MM.1S (cell line): ENCODE measurements around the gene TERB1.

ENCODE experiments used
- DNase-seq: peaks from one replicate; pipeline ENCODE4 v3.0.0-alpha.2; 2015
- H2AFZ ChIP-seq: fragments of 300-600 bp; sonication (generic); 2 replicates; pipeline ENCODE4 v1.6.0; 2016; ENCODE audit warnings: antibody characterized with exemption, low read length
- H3F3A ChIP-seq: fragments of 300-600 bp; sonication (generic); 2 replicates; pipeline ENCODE4 v1.6.1; 2016; ENCODE audit warnings: mild to moderate bottlenecking, antibody characterized with exemption, low read length, moderate library complexity, mixed read lengths; ENCODE audit not compliant: insufficient read depth
- H3K27ac ChIP-seq: fragments of 300-600 bp; sonication (generic); 2 replicates; pipeline ENCODE4 v1.5.1; 2016; ENCODE audit warnings: mild to moderate bottlenecking, low read length
- H3K27me3 ChIP-seq: fragments of 300-600 bp; sonication (generic); replicated peaks from 2 replicates; pipeline ENCODE4 v1.6.0; 2016; ENCODE audit warnings: low read length; ENCODE audit not compliant: insufficient read depth
- H3K36me3 ChIP-seq: fragments of 300-600 bp; sonication (generic); replicated peaks from 2 replicates; pipeline ENCODE4 v1.6.1; 2016; ENCODE audit warnings: mild to moderate bottlenecking, low read length, mixed read lengths; ENCODE audit not compliant: insufficient read depth
- H3K4me1 ChIP-seq: fragments of 300-600 bp; sonication (generic); 2 replicates; pipeline ENCODE4 v1.6.1; 2016; ENCODE audit warnings: low read length, mixed read lengths
- H3K4me2 ChIP-seq: fragments of 300-600 bp; sonication (generic); 2 replicates; pipeline ENCODE4 v1.6.0; 2016; ENCODE audit warnings: low read depth, low read length
- H3K4me3 ChIP-seq: fragments of 300-600 bp; sonication (generic); 2 replicates; pipeline ENCODE4 v1.5.1; 2016; ENCODE audit warnings: low read length, mixed read lengths
- H3K79me2 ChIP-seq: fragments of 300-600 bp; sonication (generic); 2 replicates; pipeline ENCODE4 v1.6.1; 2016; ENCODE audit warnings: mixed run types, low read length, mixed read lengths
- H3K9ac ChIP-seq: fragments of 300-600 bp; sonication (generic); 2 replicates; pipeline ENCODE4 v1.6.1; 2016; ENCODE audit warnings: low read length, mixed read lengths
- H3K9me2 ChIP-seq: fragments of 300-600 bp; sonication (generic); replicated peaks from 2 replicates; pipeline ENCODE4 v1.6.1; 2016; ENCODE audit warnings: mild to moderate bottlenecking, low read length, mixed read lengths; ENCODE audit not compliant: insufficient read depth
- H3K9me3 ChIP-seq: fragments of 300-600 bp; sonication (generic); replicated peaks from 2 replicates; pipeline ENCODE4 v1.6.1; 2016; ENCODE audit warnings: mild to moderate bottlenecking, low read length, mixed read lengths; ENCODE audit not compliant: insufficient read depth
- H4K20me1 ChIP-seq: fragments of 300-600 bp; sonication (generic); 2 replicates; pipeline ENCODE4 v1.6.1; 2016; ENCODE audit warnings: mild to moderate bottlenecking, low read length, moderate library complexity, mixed read lengths; ENCODE audit not compliant: insufficient read depth
- EZH2 ChIP-seq: fragments of 300-600 bp; sonication (generic); optimal IDR thresholded peaks from 2 replicates; pipeline ENCODE3; 2017; ENCODE audit warnings: low read depth, mild to moderate bottlenecking, antibody characterized with exemption, low read length, mixed read lengths
- EZH2phosphoT487 ChIP-seq: fragments of 300-600 bp; sonication (generic); IDR thresholded peaks from 2 replicates; pipeline ENCODE4 v1.6.1; 2018; ENCODE audit warnings: antibody characterized with exemption, low read length
- TF ChIP-seq, protein P1 (sequence below): fragments of 300-600 bp; sonication (generic); IDR thresholded peaks from 2 replicates; pipeline ENCODE4 v1.5.1; 2016; ENCODE audit warnings: antibody characterized with exemption, low read length, mixed read lengths

The TERB1 gene

DNA sequence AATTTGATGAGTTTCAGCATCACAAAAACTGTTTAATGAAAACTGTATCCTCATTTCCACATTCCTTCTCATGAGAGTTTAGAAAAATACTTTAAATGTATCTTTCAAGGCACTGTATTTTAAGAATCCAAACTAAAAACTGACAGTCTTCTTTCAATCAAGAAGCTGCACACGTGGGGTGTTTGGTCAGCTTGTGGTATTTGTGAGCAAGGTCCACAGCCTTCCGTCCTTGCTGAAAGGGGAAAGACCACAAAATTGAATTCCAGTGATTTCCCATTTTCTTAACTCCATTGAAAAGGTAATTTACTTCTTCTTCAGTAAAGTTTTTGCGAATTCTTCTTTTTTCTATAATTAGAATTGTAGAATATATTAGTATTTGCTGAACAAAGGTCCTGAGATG is 46.6 kb downstream of the TERB1 start:
- Histone ChIP-seq H3K79me2 (peaks cover 16% of the 10 kb centered on the region), H4K20me1 (no peaks in the 10 kb centered on the region), H3K9me3 (no peaks in the 10 kb centered on the region), H3K4me3 (no peak overlapping the region), H2AFZ (no peak overlapping the region), H3F3A (0 out of 2 replicates have a peak, but pooled peaks cover 3% of the 10 kb centered on the region), H3K9me2 (no peaks in the 10 kb centered on the region), H3K27ac (no peak overlapping the region), H3K4me2 (no peak overlapping the region), H3K27me3 (0 out of 2 replicates have a peak, but pooled peaks cover 6% of the 10 kb centered on the region), H3K36me3 (no peaks in the 10 kb centered on the region), H3K4me1 (peaks cover 10% of the 10 kb centered on the region), H3K9ac (no peak overlapping the region)
- no peak for DNase-seq
- TF ChIP-seq EZH2phosphoT487 (no peak), EZH2 (no peak)
- TF ChIP-seq, protein P1, sequence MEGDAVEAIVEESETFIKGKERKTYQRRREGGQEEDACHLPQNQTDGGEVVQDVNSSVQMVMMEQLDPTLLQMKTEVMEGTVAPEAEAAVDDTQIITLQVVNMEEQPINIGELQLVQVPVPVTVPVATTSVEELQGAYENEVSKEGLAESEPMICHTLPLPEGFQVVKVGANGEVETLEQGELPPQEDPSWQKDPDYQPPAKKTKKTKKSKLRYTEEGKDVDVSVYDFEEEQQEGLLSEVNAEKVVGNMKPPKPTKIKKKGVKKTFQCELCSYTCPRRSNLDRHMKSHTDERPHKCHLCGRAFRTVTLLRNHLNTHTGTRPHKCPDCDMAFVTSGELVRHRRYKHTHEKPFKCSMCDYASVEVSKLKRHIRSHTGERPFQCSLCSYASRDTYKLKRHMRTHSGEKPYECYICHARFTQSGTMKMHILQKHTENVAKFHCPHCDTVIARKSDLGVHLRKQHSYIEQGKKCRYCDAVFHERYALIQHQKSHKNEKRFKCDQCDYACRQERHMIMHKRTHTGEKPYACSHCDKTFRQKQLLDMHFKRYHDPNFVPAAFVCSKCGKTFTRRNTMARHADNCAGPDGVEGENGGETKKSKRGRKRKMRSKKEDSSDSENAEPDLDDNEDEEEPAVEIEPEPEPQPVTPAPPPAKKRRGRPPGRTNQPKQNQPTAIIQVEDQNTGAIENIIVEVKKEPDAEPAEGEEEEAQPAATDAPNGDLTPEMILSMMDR = no peak

DNA sequence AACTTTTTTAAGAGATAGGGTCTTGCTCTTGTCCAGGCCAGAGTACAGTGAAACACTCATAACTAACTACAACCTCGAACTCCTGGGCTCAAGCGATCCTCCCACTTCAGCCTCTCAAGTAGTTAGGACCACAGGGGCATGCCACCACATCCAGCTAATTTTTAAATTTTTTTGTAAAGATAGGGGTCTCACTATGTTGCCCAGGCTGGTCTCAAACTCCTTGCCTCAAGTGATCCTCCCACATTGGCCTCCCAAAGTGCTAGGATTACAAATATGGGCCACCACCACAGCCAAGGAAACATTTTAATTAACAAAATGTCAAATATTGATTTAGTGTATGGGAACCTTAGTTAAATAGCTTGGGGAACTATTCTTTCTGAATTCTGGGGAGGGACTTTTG is 47.2 kb downstream of the TERB1 start:
- H3K4me3 ChIP-seq = no peak overlapping the region
- no peak for DNase-seq
- H3K4me2 ChIP-seq = no peak overlapping the region
- H3K79me2 ChIP-seq = peaks cover 22% of the 10 kb centered on the region
- TF ChIP-seq EZH2 (no peak), EZH2phosphoT487 (no peak)
- TF ChIP-seq, protein P1 = no peak
- no peak overlapping the region for H2AFZ ChIP-seq
- H3K27me3 ChIP-seq = 0 out of 2 replicates have a peak, but pooled peaks cover 6% of the 10 kb centered on the region
- H3F3A ChIP-seq = 0 out of 2 replicates have a peak, but pooled peaks cover 4% of the 10 kb centered on the region
- H3K4me1 ChIP-seq = peaks cover 16% of the 10 kb centered on the region
- H3K9me2 ChIP-seq = no peaks in the 10 kb centered on the region
- no peak overlapping the region for H3K27ac ChIP-seq
- no peaks in the 10 kb centered on the region for H4K20me1 ChIP-seq
- H3K9me3 ChIP-seq = no peaks in the 10 kb centered on the region
- no peak overlapping the region for H3K9ac ChIP-seq
- H3K36me3 ChIP-seq = no peaks in the 10 kb centered on the region; the same call in 1 of the 2 replicates

DNA sequence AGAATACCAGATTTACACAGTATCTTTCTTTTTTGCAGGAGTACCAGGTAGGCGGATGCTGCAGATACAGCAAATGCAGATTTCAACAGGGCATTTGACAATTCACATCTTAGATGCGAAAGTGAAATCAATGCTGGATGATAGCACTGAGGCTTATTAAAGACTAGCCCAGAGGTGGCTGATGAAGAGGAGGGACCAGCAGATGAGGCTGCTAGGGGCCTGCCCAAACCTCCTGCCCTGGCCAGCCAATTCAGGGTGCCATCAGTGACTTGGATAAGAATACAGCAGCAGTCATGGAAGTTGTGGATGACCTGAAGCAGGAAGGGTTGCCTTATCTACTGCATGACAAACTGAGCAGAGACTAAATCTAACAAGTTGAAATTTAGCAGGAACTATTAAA is 48.4 kb downstream of the TERB1 start:
- Histone ChIP-seq H3K36me3 (no peaks in the 10 kb centered on the region; the same call in 1 of the 2 replicates), H3K27ac (no peak overlapping the region), H2AFZ (no peak overlapping the region), H3F3A (0 out of 2 replicates have a peak, but pooled peaks cover 4% of the 10 kb centered on the region), H3K4me1 (peaks cover 29% of the 10 kb centered on the region), H4K20me1 (no peaks in the 10 kb centered on the region), H3K27me3 (0 out of 2 replicates have a peak, but pooled peaks cover 6% of the 10 kb centered on the region), H3K9me3 (no peaks in the 10 kb centered on the region), H3K4me3 (no peak overlapping the region), H3K9ac (no peak overlapping the region), H3K9me2 (no peaks in the 10 kb centered on the region), H3K79me2 (peaks cover 34% of the 10 kb centered on the region), H3K4me2 (no peak overlapping the region)
- DNase-seq = no peak
- TF ChIP-seq EZH2phosphoT487 (no peak), EZH2 (no peak)
- TF ChIP-seq, protein P1 = no peak
